Fibroblast of villous mesenchyme (primary cell): Measurements from ENCODE around the gene USP11. TPM values are rescaled to one million over a fixed set of nuclear protein-coding genes. Genes with fewer than 3 reads are reported as not detected.

ENCODE experiments used
- DNase-seq: peaks from one replicate; pipeline ENCODE4 v3.0.0-alpha.2; 2010; ENCODE audit warnings: low read depth
- H3K4me3 ChIP-seq: 2 replicates; pipeline ENCODE4 v1.5.1; 2011; ENCODE audit warnings: low read depth, mild to moderate bottlenecking, low read length
- total RNA-seq: library from RNA; depleted of rRNA; stranded (reverse); fragments of >200 nt; gene quantifications from 2 replicates; pipeline ENCODE4 v1.2.3, GENCODE V29; 2012
- TF ChIP-seq, protein P1 (sequence below): IDR thresholded peaks from 2 replicates; pipeline ENCODE4 v1.5.1; 2012; ENCODE audit warnings: low read depth, mild to moderate bottlenecking, low read length; ENCODE audit not compliant: insufficient read depth

The USP11 gene
- total RNA-seq, 1 donor: 48.4 TPM

DNA sequence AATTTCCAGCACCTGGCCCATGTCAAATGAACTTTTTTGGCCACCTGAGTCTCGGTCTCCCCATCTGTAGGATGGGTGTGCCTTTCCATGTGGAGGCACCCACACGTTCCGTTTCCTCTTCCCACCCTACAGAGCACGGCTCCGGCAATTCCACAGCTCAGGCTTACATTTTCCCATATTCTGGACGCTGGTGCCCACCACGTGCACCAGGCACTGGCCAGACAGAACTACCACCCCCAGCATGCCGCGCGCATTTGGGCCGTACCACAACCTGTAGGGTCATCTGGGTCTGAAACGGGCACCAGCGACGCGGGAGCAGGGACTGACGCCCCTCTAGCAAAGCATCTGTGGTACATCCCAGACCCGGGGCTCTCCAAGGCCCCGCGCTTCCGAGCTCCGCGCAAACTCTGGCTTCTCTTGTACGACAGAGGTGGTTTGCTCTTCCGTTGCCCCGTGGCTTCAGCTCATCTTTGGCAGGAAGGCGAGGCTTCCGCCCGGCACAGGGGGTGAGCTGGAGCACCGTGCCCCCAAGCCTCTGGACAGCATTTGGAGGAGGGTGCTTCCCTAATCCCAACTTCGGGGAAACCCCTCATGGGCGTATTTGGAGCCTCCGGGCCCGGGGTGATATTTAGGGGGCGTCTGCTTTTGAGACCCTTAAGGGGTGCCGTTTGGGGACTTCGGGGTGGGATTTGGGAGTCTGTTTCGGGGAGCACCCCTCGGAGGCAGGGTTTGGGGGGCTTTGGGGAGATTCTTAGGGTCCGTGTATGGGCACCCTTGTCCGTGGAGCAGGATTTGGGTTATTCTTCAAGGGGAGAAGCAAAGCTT is 42.2 kb upstream of the USP11 start:
- peak; percentile 94 for DNase-seq
- TF ChIP-seq, protein P1, sequence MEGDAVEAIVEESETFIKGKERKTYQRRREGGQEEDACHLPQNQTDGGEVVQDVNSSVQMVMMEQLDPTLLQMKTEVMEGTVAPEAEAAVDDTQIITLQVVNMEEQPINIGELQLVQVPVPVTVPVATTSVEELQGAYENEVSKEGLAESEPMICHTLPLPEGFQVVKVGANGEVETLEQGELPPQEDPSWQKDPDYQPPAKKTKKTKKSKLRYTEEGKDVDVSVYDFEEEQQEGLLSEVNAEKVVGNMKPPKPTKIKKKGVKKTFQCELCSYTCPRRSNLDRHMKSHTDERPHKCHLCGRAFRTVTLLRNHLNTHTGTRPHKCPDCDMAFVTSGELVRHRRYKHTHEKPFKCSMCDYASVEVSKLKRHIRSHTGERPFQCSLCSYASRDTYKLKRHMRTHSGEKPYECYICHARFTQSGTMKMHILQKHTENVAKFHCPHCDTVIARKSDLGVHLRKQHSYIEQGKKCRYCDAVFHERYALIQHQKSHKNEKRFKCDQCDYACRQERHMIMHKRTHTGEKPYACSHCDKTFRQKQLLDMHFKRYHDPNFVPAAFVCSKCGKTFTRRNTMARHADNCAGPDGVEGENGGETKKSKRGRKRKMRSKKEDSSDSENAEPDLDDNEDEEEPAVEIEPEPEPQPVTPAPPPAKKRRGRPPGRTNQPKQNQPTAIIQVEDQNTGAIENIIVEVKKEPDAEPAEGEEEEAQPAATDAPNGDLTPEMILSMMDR: no peak
- peak overlapping the region; percentile 68 for H3K4me3 ChIP-seq

DNA sequence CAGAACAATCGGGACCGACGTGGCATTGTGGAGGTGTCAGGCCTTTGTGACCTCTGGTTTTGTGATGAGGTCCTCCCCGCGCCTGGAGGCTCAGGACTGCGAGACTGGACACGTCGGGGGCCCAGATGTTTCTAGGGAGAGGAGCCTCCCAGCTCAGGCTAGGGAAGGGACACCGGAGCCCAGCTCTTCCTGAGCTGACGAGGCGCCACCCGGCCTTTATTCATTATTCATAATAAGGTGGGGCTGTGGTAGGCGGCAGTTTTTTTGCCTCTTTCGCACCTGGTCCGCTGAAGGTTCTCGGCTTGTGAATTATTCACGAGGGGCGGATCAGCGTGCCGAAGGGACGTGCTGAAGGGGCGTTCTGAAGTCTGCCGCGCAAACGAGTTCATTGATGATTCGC is 41.5 kb upstream of the USP11 start:
- H3K4me3 ChIP-seq: peak overlapping the region; percentile 68
- TF ChIP-seq, protein P1: no peak
- no peak for DNase-seq

DNA sequence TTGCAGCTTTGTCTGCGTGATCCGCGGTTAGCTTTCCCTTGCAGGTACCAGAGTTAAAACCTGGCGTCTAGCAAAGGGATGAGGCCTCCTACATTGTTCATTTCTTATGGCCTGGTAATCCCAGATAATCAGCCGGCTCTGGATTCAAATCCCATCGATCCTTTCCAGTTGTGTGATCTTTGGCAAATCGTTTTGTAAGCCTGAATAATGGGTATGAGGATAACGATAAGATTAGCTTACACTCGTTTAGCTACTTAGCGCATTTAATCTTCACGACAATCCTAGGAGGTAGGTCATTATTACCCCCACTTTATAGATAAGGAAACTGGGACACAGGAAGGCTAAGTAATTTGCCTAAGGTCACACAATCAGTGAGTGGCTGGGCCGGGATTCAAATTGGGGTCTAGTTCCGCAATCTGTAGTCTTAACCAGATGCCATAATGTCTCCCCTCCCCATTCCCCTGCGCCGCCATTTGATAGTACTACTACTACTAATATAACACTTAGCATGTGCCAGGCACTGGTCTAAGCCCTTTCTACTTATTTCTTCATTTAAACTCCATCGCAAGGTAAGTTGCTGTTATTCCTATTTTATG is 40.9 kb upstream of the USP11 start:
- TF ChIP-seq, protein P1: no peak
- DNase-seq: no peak
- H3K4me3 ChIP-seq: peak overlapping the region; percentile 68

GRCh38 chrX:47193475-47194193 is 39.2 kb upstream of the USP11 start, which contains the start of gene UBA1:
Gene UBA1, plus strand, starts transcription at chrX:47193829. Its CDS starts 4,974 bp downstream, at chrX:47198803.
- TF ChIP-seq, protein P1: peak; percentile 71
- peak; percentile 96 for DNase-seq
- H3K4me3 ChIP-seq: peak within 1 kb of the TSS; percentile 82

GRCh38 chrX:47194194-47194787 is 38.5 kb upstream of the USP11 start:
- DNase-seq: no peak
- TF ChIP-seq, protein P1: no peak
- H3K4me3 ChIP-seq: peak overlapping the region; percentile 82

- no peak for DNase-seq
- TF ChIP-seq, protein P1: no peak
- peak overlapping the region; percentile 34 for H3K4me3 ChIP-seq
Observed at GRCh38 chrX:47196098-47196497, 36.7 kb upstream of the USP11 start.
